Testis (tissue), 2 donors: ENCODE results near the gene EDAR.

Source experiments
- CTCF ChIP-seq, 3 experiments: fragments of 450-650 bp in 2 of 3; fragments of 200-600 bp in 1 of 3; sonication (generic) in 1 of 3; IDR thresholded peaks; one replicate each; pipeline ENCODE4 v1.5.1; 2016 to 2019; ENCODE audit warnings: antibody characterized with exemption in 3 of 3, mild to moderate bottlenecking in 2 of 3, moderate library complexity in 1 of 3
- POLR2A ChIP-seq: fragments of 450-650 bp; IDR thresholded peaks from one replicate; pipeline ENCODE4 v1.6.1; 2017; ENCODE audit warnings: antibody characterized with exemption, mild to moderate bottlenecking, moderate library complexity

- TF ChIP-seq CTCF (IDR thresholded peaks at IDR 0.05) (no peak), POLR2A (no peak)
These were observed 80.3 kb downstream of the EDAR start for GRCh38 chr2:108908713-108909070.
